HepG2 (cell line): Measurements from ENCODE around the gene LYRM4.

ENCODE experiments used
- CTCF ChIP-seq: sonication (generic); formaldehyde crosslinking; IDR thresholded peaks from 2 replicates; pipeline ENCODE4 v1.5.0; 2020; ENCODE audit warnings: mild to moderate bottlenecking, missing genetic modification reagents, moderate library complexity
- TF ChIP-seq, protein P1 (sequence below), 2 experiments: IDR thresholded peaks; 2 replicates each; pipeline ENCODE4 v1.6.1; 2011 to 2012; ENCODE audit warnings: low read length in 2 of 2, borderline replicate concordance in 1 of 2, low read depth in 1 of 2, mild to moderate bottlenecking in 1 of 2, moderate library complexity in 1 of 2

- peak; percentile 19; the same call in 1 of the 2 replicates for TF ChIP-seq CTCF
- TF ChIP-seq, protein P1, sequence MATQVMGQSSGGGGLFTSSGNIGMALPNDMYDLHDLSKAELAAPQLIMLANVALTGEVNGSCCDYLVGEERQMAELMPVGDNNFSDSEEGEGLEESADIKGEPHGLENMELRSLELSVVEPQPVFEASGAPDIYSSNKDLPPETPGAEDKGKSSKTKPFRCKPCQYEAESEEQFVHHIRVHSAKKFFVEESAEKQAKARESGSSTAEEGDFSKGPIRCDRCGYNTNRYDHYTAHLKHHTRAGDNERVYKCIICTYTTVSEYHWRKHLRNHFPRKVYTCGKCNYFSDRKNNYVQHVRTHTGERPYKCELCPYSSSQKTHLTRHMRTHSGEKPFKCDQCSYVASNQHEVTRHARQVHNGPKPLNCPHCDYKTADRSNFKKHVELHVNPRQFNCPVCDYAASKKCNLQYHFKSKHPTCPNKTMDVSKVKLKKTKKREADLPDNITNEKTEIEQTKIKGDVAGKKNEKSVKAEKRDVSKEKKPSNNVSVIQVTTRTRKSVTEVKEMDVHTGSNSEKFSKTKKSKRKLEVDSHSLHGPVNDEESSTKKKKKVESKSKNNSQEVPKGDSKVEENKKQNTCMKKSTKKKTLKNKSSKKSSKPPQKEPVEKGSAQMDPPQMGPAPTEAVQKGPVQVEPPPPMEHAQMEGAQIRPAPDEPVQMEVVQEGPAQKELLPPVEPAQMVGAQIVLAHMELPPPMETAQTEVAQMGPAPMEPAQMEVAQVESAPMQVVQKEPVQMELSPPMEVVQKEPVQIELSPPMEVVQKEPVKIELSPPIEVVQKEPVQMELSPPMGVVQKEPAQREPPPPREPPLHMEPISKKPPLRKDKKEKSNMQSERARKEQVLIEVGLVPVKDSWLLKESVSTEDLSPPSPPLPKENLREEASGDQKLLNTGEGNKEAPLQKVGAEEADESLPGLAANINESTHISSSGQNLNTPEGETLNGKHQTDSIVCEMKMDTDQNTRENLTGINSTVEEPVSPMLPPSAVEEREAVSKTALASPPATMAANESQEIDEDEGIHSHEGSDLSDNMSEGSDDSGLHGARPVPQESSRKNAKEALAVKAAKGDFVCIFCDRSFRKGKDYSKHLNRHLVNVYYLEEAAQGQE (IDR thresholded peaks at IDR 0.05; ENCODE audit: borderline replicate concordance in 1 of 2, low read depth in 1 of 2, low read length in 2 of 2), result no peak
Measured at GRCh38 chr6:5059036-5059896, 201.5 kb downstream of the LYRM4 start.
